HG03378 (cell line): ENCODE results near the gene OGFOD1.

Experiments used
- ATAC-seq: cut with Tn5 transposase; IDR thresholded peaks from one replicate; pipeline ENCODE4 v1.9.1; 2021; ENCODE audit warnings: mild to moderate bottlenecking, moderate library complexity; ENCODE audit not compliant: unreplicated experiment

OGFOD1 gene

GRCh38 chr16:56450986-56451752, at the start of gene OGFOD1, which contains the start of gene NUDT21:
TSS of gene OGFOD1 (plus strand) at chr16:56451554. CDS start at chr16:56451613, 59 bp downstream.
TSS of gene NUDT21 (minus strand) at chr16:56451332. CDS start at chr16:56451202, 130 bp downstream.
- ATAC-seq, result peak; percentile 92

DNA sequence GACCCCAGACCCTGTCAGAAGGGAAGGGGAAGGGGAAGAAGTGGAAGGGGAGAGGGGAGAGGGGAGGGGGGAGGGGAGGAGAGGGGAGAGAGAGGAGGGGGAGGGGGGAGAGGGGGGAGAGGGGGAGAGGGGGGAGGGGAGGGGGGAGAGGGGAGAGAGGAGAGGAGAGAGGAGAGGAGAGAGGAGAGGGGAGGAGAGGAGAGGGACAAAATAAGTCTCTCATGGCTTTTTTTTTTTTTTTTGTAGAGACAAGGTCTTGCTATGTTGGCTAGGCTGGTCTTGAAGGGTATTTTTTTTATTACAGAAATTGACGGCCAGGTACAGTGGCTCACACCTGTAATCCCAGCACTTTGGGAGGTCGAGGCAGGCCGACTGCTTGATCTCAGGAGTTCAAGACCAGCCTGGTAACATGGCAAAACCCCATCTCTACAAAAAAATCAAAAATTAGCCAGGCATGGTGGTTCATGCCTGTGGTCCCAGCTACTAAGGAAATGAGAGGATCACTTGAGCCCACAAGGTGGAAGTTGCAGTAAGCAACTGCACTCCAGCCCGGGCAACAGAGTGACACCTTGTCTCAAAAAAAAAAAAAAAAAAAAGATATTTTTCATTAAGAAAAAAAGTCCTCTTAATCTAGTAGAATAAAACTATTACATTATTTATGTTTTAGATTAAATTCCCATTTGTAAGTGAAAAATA, 45.2 kb upstream of the OGFOD1 start:
- ATAC-seq, result no peak

GRCh38 chr16:56408379-56409098, 42.8 kb upstream of the OGFOD1 start:
- no peak for ATAC-seq

- ATAC-seq, result no peak
Observed at GRCh38 chr16:56409195-56409594, 42.2 kb upstream of the OGFOD1 start.

DNA sequence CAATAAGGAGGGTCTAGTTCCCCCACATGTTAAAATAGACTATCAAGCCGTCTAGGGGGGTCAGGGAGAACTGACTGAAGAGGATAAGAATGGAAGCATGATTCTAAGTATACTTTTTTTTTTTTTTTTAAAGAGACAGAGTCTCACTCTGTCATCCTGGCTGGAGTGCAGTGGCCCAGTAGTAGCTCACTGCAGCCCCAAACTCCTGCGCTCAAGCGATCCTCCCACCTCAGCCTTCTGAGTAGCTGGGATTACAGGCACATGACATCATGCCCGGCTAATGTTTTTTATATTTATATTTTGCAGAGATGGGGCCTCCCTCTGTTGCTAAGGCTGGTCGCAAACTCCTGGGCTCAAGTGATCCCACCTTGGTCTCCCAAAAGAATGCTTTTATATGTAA, 40.2 kb upstream of the OGFOD1 start:
- ATAC-seq, result no peak

DNA sequence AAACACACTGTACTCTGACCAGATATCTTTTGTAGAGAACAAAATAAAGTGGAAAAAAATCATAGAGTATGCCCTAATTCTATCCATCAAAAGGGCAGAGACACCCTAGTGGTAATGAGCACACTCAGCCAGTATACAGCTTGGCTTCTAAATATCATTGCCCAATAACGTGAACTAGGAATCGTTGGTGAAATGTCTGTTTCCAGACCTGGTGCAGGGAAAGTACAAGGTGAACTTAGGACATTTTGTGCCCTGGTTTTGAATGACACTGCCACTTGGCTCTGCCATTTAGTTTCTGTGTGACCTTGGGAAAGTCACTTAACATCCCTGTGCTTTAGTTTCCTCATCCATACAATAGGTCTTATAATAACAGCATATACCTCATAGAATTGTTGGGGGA, 39.7 kb upstream of the OGFOD1 start:
- no peak for ATAC-seq

- ATAC-seq, result no peak
Observed at GRCh38 chr16:56413381-56413780, 38.0 kb upstream of the OGFOD1 start.

GRCh38 chr16:56414366-56414765, 37.0 kb upstream of the OGFOD1 start:
- ATAC-seq, result no peak

DNA sequence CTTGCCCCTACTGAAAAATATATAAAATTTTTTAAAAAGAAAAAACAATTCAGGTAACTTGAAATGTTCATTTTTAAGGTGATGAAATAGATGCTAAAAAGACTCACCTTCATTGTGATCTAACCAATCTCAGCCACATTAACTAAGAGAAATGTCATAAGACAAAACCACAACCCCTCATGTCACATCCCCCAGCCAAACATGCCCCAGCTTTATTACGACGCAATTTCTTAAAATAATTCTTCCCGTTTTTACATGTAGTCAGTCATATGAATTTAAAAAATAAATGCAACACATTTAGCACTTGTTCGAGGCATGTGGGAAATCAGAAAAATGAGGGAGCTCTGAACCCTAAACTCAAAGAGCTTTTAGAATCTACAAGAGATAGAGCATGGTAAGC, 35.5 kb upstream of the OGFOD1 start:
- ATAC-seq, result no peak

DNA sequence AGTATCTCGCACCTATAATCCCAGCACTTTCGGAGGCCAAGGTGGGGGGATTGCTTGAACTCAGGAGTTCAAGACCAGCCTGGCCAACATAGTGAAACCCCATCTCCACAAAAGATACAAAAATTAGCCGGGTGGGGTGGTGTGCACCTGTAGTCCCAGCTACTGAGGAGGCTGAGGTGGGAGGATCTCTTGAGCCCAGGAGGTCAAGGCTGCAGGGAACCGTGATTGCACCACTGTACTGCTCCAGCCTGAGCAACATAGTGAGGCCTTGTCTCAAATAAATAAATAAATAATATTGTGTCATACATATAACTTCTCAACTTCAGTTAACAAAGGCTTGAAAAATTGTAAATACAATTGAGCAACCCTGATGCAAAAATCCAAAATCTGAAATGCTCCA, 34.2 kb upstream of the OGFOD1 start:
- ATAC-seq, result no peak

- no peak for ATAC-seq
Observed at GRCh38 chr16:56419740-56420548, 31.4 kb upstream of the OGFOD1 start.

DNA sequence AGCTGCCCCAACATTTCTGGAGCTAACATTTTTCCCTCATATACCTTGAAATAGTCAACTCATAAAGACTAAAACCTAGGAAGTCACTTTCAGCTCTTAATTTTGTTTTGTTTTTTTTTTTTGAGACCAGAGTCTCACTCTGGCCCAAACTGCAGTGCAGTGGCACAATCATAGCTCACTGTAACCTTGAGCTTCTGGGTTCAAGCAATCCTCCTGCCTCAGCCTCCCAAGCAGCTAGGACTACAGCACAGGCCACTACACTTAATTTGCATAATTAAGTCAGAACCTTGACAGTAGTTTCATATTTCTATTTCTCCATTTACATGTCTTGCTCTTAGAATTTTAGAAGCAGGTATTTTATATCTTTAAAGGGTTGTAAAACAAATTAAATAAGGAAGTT, 30.7 kb upstream of the OGFOD1 start:
- ATAC-seq, result no peak

- no peak for ATAC-seq
Observed at GRCh38 chr16:56421313-56421712, 30.0 kb upstream of the OGFOD1 start.

GRCh38 chr16:56421976-56422669, 29.2 kb upstream of the OGFOD1 start:
- no peak for ATAC-seq

DNA sequence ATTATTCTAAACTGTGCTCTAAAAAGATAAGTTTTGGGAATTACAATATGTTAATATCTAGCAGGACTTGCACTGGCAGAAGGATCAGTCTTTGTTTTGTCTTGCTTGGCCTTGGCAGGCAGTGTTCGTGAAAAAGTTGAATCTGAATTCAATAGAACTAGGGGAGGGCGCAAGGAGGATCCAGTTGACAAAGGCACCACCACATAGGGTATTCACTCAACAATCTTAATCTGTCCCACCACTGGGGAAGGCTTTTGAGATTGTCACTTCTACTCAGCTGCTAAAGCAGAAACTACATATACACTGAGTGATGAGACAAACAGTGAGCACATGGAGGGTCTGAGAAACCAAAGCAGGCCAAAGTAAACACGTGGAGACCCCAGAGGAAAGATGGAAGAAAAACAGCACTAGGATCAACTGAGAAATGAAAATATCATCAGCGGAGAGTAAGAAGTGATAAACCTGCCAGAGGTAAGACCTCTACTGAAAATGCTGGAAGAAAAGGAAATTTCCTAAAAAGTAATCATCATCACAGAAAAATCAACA, 28.4 kb upstream of the OGFOD1 start:
- no peak for ATAC-seq

- ATAC-seq, result peak; percentile 33
Observed at GRCh38 chr16:56423584-56424403, 27.6 kb upstream of the OGFOD1 start.

GRCh38 chr16:56424404-56424764, 27.0 kb upstream of the OGFOD1 start:
- no peak for ATAC-seq

DNA sequence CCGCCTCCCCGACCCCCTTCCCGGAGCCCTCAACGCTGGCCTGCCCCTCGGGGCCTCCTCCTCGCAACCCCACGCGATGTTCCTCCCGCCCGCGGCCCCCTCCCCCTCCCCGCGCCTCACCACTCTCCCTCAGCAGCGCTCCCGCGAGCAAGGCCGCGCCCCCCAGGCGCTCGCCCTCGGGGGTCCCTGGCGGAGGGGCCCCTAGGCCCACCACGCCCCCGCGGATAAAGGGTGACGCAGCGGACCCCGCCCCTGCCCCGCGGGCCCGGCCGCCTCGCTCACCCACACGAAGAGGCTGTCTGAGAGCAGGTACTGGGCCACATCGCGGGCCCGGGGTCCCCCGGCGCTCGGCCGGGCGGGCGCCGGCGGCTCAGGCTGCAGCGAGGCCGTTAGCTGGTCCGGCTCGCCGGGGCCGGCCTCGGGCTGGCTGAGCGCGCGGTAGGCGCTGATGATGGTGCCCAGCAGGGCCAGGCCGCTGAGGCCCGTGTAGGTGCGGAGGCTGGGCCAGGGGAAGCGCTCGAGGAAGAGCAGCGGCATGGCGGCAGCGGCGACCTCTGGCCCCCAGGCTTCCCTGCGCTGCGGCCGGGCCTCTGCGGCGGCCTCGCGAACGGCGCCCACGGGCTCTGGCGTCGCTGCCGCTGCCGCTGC, 26.4 kb upstream of the OGFOD1 start:
- ATAC-seq, result peak; percentile 7

DNA sequence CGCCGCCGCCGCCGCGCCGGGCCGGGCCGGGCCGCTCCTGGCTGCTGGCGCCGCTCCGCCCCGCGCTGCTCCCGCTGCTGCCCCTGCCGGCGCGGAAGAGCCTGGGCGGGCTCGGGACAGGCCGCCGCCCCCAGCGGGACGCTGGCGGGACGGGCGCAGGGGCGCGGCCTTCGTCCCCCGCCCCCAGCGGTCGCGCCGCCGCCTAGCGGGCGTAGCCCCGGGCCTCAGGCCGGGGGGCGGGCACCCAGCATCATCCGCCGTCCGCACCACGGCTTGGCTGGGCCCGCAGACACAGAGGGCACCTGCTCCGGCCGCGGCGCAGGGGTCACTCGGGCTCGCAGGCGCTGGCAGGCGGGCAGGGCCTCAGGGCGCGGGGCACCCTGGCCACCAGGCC, 25.9 kb upstream of the OGFOD1 start, which contains the start of gene AMFR:
TSS of gene AMFR (minus strand) at position 107 of the 394 bp plus-strand sequence. CDS start 218 bp downstream, outside the sequence.
- peak; percentile 40 for ATAC-seq
